BJ (cell line): ENCODE results near the gene ATP2C1. TPM values are rescaled to one million over a fixed set of nuclear protein-coding genes. Genes with fewer than 3 reads are reported as not detected.

ENCODE experiments used
- CTCF ChIA-PET: fragments of 350-600 bp; formaldehyde crosslinking; extraction: SDS; loops from one replicate; lab custom pipeline; 2021; ENCODE audit warnings: antibody characterized with exemption, inconsistent platforms; lab: Yijun Ruan, JAX
- POLR2A ChIA-PET: fragments of 300-600 bp; sonication (Branson Sonifier 250); formaldehyde crosslinking; extraction: SDS; loops from one replicate; lab custom pipeline; 2021; ENCODE audit warnings: antibody characterized with exemption; lab: Charles Lee
- DNase-seq: peaks from one replicate; pipeline ENCODE4 v3.0.0-alpha.2; 2011; ENCODE audit warnings: low read depth
- H3K27me3 ChIP-seq: 2 replicates; pipeline ENCODE4 v1.6.0; 2011; ENCODE audit warnings: low read length; ENCODE audit not compliant: control insufficient read depth, insufficient read depth
- H3K36me3 ChIP-seq: 2 replicates; pipeline ENCODE4 v1.5.1; 2011; ENCODE audit warnings: low read length; ENCODE audit not compliant: control insufficient read depth, insufficient read depth
- H3K4me3 ChIP-seq: 2 replicates; pipeline ENCODE4 v1.5.1; 2011; ENCODE audit warnings: low read depth, mild to moderate bottlenecking, control low read depth, low read length
- CTCF ChIP-seq: IDR thresholded peaks from 2 replicates; pipeline ENCODE4 v1.5.1; 2011; ENCODE audit warnings: low read depth, mild to moderate bottlenecking, control low read depth, inconsistent platforms, low read length, moderate library complexity; ENCODE audit not compliant: insufficient read depth
- polyA plus RNA-seq: library from polyadenylated mRNA; depleted of rRNA; stranded (reverse); fragments of >200 nt; gene quantifications from 2 replicates; pipeline ENCODE4 v1.2.3, GENCODE V29; 2011

ATP2C1 gene
- polyA plus RNA-seq, 1 experiment, result 42.9 TPM

DNA sequence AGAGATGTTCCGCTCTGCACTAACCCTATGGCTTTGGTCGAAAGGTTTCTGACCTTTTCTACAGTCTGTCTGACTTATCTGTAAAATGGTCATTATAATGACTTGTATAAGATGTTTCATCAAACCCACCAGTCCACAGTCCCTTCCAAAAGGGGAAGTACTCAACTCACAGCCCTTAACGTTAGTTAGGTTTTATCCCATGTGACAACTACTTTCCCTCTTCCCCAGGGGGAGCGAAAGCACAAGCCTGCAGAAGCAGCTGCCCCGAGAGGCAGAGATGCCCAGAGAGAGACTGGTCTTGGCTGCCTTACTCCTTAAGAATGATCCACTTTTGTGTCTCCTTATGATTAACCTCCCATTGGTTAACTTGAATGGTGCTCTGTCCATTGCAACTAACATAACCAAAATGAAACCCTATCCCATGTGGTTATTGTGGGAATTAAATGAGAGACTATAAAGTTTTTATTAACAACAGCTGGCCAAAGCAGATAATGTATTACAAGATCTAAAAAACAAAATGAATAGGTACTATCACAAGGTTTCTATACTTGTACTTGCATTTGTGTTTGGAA, 126.3 kb downstream of the ATP2C1 start:
- ChIA-PET CTCF (no interaction called here), POLR2A (no interaction called here)
- Histone ChIP-seq H3K4me3 (no peak overlapping the region), H3K36me3 (peaks cover 2% of the 10 kb centered on the region; the same call in 1 of the 2 replicates), H3K27me3 (no peaks in the 10 kb centered on the region)
- TF ChIP-seq CTCF, result no peak
- DNase-seq, result no peak

DNA sequence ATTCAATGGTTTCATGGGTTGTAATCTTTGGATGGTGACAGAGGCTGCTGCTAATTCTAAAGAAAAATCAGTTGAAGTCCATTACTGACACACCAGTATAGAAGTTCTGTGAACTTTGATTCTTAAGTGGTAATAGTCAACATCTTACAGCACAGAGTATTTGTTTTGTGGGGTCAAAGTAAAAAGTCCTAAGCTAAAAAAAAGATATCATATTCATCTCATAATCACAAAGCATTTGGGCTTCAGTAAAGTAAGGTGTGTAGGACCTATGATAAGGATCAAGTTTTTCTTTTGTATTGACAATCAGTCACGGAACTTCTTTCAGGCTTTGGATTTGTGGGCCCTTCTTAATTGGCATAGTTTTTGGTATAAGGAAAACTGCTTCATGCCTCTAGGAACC, 131.7 kb downstream of the ATP2C1 start:
- ChIA-PET POLR2A (interaction anchor here (0.6 to 0.7 kb wide), 2 partner anchors 288 to 695 kb away, joined by 3 read pairs; no protein-coding TSS in a partner anchor), CTCF (interaction anchor here (2.2 kb wide), 1 partner anchor 132 kb away, joined by 8 read pairs; the partner anchor contains the start of gene ATP2C1)
- no peak for TF ChIP-seq CTCF

GRCh38 chr3:131026321-131027151, 132.7 kb downstream of the ATP2C1 start, which contains the start of the genes ASTE1 and NEK11:
TSS of gene ASTE1 (minus strand) at chr3:131026825. CDS start at chr3:131025306, 1,519 bp downstream.
TSS of gene NEK11 (plus strand) at chr3:131026877. CDS start at chr3:131029709, 2,832 bp downstream.
- CTCF ChIA-PET, result interaction anchor here (0.6 to 1.3 kb wide), 2 partner anchors 192 to 767 kb away, joined by 4 read pairs; no protein-coding TSS in a partner anchor
- no peaks in the 10 kb centered on the region for H3K36me3 ChIP-seq
- POLR2A ChIA-PET, result interaction anchor here (0.6 kb wide), 1 partner anchor 19 kb away, joined by 4 read pairs; no protein-coding TSS in a partner anchor
- TF ChIP-seq CTCF, result no peak
- H3K4me3 ChIP-seq, result peak within 1 kb of the TSS; percentile 76
- H3K27me3 ChIP-seq, result no peaks in the 10 kb centered on the region
- DNase-seq, result peak; percentile 39

More for the DNA sequence above, 131.7 kb downstream of the ATP2C1 start:
- no peak overlapping the region; the same call in 1 of the 2 replicates for H3K4me3 ChIP-seq
- DNase-seq, result no peak
- H3K36me3 ChIP-seq, result no peaks in the 10 kb centered on the region
- no peaks in the 10 kb centered on the region for H3K27me3 ChIP-seq

- H3K4me3 ChIP-seq, result no peak overlapping the region
- H3K27me3 ChIP-seq, result no peaks in the 10 kb centered on the region
- no peak for DNase-seq
- TF ChIP-seq CTCF, result no peak
- H3K36me3 ChIP-seq, result no peaks in the 10 kb centered on the region
- POLR2A ChIA-PET, result no interaction called here
- CTCF ChIA-PET, result no interaction called here
Observed at GRCh38 chr3:131028844-131029243, 135.0 kb downstream of the ATP2C1 start.

DNA sequence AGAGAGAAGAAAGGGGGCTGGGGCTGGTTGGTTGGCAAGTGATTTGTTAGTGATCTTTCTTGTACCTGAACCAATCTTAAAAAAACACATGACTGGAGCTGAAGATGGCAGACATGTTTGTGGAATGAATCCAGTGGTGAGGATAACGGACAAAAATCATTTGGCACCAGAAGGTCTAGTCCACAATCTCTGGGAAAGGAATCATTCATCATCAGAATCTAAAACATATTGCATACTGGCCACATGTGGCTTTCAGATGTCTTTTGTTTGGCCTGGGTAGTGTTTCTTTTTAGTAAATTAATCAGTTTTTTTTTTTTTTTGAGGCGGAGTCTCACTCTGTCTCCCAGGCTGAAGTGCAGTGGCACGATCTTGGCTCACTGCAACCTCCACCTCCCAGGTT, 137.8 kb downstream of the ATP2C1 start:
- ChIA-PET POLR2A (no interaction called here), CTCF (interaction anchor here (1.3 to 1.9 kb wide), 2 partner anchors 138 to 763 kb away, joined by 3 to 5 read pairs; partner anchors contain the start of gene ATP2C1)
- no peaks in the 10 kb centered on the region for H3K36me3 ChIP-seq
- no peak for DNase-seq
- no peak for TF ChIP-seq CTCF
- H3K4me3 ChIP-seq, result no peak overlapping the region
- no peaks in the 10 kb centered on the region for H3K27me3 ChIP-seq
